NCI-H2227 (cell line): ENCODE results near the gene TMEM200A.

Experiments
- DNase-seq: peaks from one replicate; lab custom pipeline; 2025; ENCODE audit not compliant: unreplicated experiment; lab: John Stamatoyannopoulos, UW

The TMEM200A gene

GRCh38 chr6:130423044-130423443 is 57.2 kb downstream of the TMEM200A start:
- DNase-seq: no peak

GRCh38 chr6:130424710-130425109 is 58.9 kb downstream of the TMEM200A start:
- DNase-seq: no peak

GRCh38 chr6:130425537-130425936 is 59.7 kb downstream of the TMEM200A start:
- DNase-seq: no peak

GRCh38 chr6:130426066-130426721 is 60.4 kb downstream of the TMEM200A start:
- DNase-seq: no peak

- DNase-seq: no peak
Observed at GRCh38 chr6:130431346-130431852, 65.6 kb downstream of the TMEM200A start.

- no peak for DNase-seq
Observed at GRCh38 chr6:130432838-130433237, 67.0 kb downstream of the TMEM200A start.

- DNase-seq: no peak
Observed at GRCh38 chr6:130434174-130434873, 68.5 kb downstream of the TMEM200A start.

- DNase-seq: no peak
Observed at GRCh38 chr6:130435181-130435580, 69.4 kb downstream of the TMEM200A start.

- DNase-seq: no peak
Observed at GRCh38 chr6:130437961-130438360, 72.1 kb downstream of the TMEM200A start.

- no peak for DNase-seq
Observed at GRCh38 chr6:130447374-130447773, 81.6 kb downstream of the TMEM200A start.

- no peak for DNase-seq
Observed at GRCh38 chr6:130452336-130452735, 86.5 kb downstream of the TMEM200A start.

GRCh38 chr6:130453230-130453629 is 87.4 kb downstream of the TMEM200A start:
- no peak for DNase-seq

- no peak for DNase-seq
Observed at GRCh38 chr6:130457605-130458004, 91.8 kb downstream of the TMEM200A start.

- no peak for DNase-seq
Observed at GRCh38 chr6:130459316-130459715, 93.5 kb downstream of the TMEM200A start.

- DNase-seq: no peak
Observed at GRCh38 chr6:130460934-130461333, 95.1 kb downstream of the TMEM200A start.

- no peak for DNase-seq
Observed at GRCh38 chr6:130466052-130466747, 100.4 kb downstream of the TMEM200A start.

GRCh38 chr6:130466748-130467061 is 100.9 kb downstream of the TMEM200A start:
- no peak for DNase-seq

- DNase-seq: no peak
Observed at GRCh38 chr6:130467146-130468050, 101.6 kb downstream of the TMEM200A start.

- DNase-seq: no peak
Observed at GRCh38 chr6:130470766-130471165, 104.9 kb downstream of the TMEM200A start.

- no peak for DNase-seq
Observed at GRCh38 chr6:130473886-130474285, 108.1 kb downstream of the TMEM200A start.
